ENCODE data around the gene FHDC1. TPM values are rescaled to one million over a fixed set of nuclear protein-coding genes. Genes with fewer than 3 reads are reported as not detected.
A peak's percentile ranks its signal among the peaks of the same experiment; 100 is the strongest.

The FHDC1 gene
- total RNA-seq, 1 experiment from 2014 or later: 19.9 TPM

- no peaks in the 10 kb centered on the region for H3K27me3 Mint-ChIP-seq (ENCODE audit: low read depth)
- H3K27ac ChIP-seq (ENCODE audit: insufficient read length, low read depth, low read length): no peak overlapping the region
- H4K5ac ChIP-seq (ENCODE audit: insufficient read length, low read depth, low read length): no peak overlapping the region
- H3K4me3 Mint-ChIP-seq: no peak overlapping the region
- H3K79me1 ChIP-seq (ENCODE audit: insufficient read depth, low read depth, low read length, poor library complexity, severe bottlenecking): peaks cover 5% of the 10 kb centered on the region
- H2BK5ac ChIP-seq (ENCODE audit: insufficient read length, low read length): peak overlapping the region; percentile 38
- H3K4ac ChIP-seq (ENCODE audit: low read depth, low read length): no peak overlapping the region
- no peak overlapping the region for H3K23ac ChIP-seq (ENCODE audit: insufficient read length, low read depth, low read length)
- H4K91ac ChIP-seq (ENCODE audit: insufficient read length, low read depth, low read length): no peak overlapping the region
- H2BK12ac ChIP-seq (ENCODE audit: insufficient read length, low read depth, low read length): no peak overlapping the region
- H3K9me3 ChIP-seq (ENCODE audit: control insufficient read depth, low read depth, low read length): no peaks in the 10 kb centered on the region
- H3K56ac ChIP-seq (ENCODE audit: insufficient read length, low read depth, low read length): peak overlapping the region; percentile 71
- no peaks in the 10 kb centered on the region for H3K9me3 Mint-ChIP-seq
- H3K79me2 ChIP-seq (ENCODE audit: insufficient read depth, low read length): peaks cover 3% of the 10 kb centered on the region
- H3K18ac ChIP-seq (ENCODE audit: insufficient read length, low read depth, low read length): no peak overlapping the region
- no CpG with 5 or more reads among the region's 11 CpGs for whole genome bisulfite sequencing (ENCODE audit: extremely low coverage, insufficient read length, low lambda C conversion rate)
- H3K4me1 ChIP-seq (ENCODE audit: insufficient read depth, low read length): no peaks in the 10 kb centered on the region; the same call in 1 of the 2 replicates
- DNase-seq: no peak
- H3K4me2 ChIP-seq (ENCODE audit: insufficient read depth, insufficient read length, low read length): no peak overlapping the region
- H2BK15ac ChIP-seq (ENCODE audit: low read depth, low read length): no peak overlapping the region
- H2AFZ ChIP-seq (ENCODE audit: low read length): no peak overlapping the region
- peaks cover 18 to 70% (median 33%) of the 10 kb centered on the region in 3 experiments for H3K36me3 Mint-ChIP-seq (ENCODE audit: insufficient read depth in 1 of 3, low read depth in 3 of 3)
- no peak overlapping the region for H3T11ph ChIP-seq (ENCODE audit: low read length)
- peak overlapping the region; percentile 22 for H3K9ac ChIP-seq (ENCODE audit: extremely low read depth, insufficient read length, low read length)
- H3K27me3 ChIP-seq (ENCODE audit: insufficient read depth, low read length): no peaks in the 10 kb centered on the region
- H2AK5ac ChIP-seq (ENCODE audit: insufficient read length, low read length): no peak overlapping the region
- H2BK20ac ChIP-seq (ENCODE audit: low read depth, low read length, poor library complexity, severe bottlenecking): no peak overlapping the region
- no peak overlapping the region for H2BK120ac ChIP-seq (ENCODE audit: low read depth, low read length, poor library complexity, severe bottlenecking)
- no peaks in the 10 kb centered on the region for H4K20me1 ChIP-seq (ENCODE audit: control insufficient read depth, insufficient read depth, insufficient read length)
- H3K23me2 ChIP-seq (ENCODE audit: insufficient read length, low read depth, low read length, poor library complexity, severe bottlenecking): no peaks in the 10 kb centered on the region
- H3K27ac Mint-ChIP-seq: peak overlapping the region in 2 of 3 experiments; percentile 32 to 87; a peak in 6 of 7 replicates
- no peak overlapping the region for H4K8ac ChIP-seq (replicated peaks; ENCODE audit: insufficient read length, low read depth, low read length)
- no peak; the same call in 2 of the 3 replicates for TF ChIP-seq CTCF (conservative IDR thresholded peaks at IDR 0.05)
- H3K4me1 Mint-ChIP-seq: peaks cover 16% of the 10 kb centered on the region in 2 experiments; a peak in 3 of 4 replicates
- no peak overlapping the region for H3K14ac ChIP-seq (ENCODE audit: insufficient read depth, low read length)
Measured at GRCh38 chr4:152957437-152958171, 21.5 kb downstream of the FHDC1 start.

Data from H9 (cell line).